SK-N-SH (cell line): ENCODE measurements around the gene MGST2. TPM values are rescaled to one million over a fixed set of nuclear protein-coding genes. Genes with fewer than 3 reads are reported as not detected.

Experiments used
- CTCF ChIA-PET: fragments of 300-600, 350-600 bp; formaldehyde crosslinking; extraction: SDS; loops from one replicate; lab custom pipeline; 2021; lab: Yijun Ruan, JAX
- POLR2A ChIA-PET: fragments of 350-600 bp; sonication (Branson Sonifier 250); formaldehyde crosslinking; extraction: SDS; loops from one replicate; lab custom pipeline; 2020; ENCODE audit warnings: antibody characterized with exemption, inconsistent platforms; lab: Yijun Ruan, JAX
- DNase-seq: peaks from one replicate; pipeline ENCODE4 v3.0.0; 2012
- H2AFZ ChIP-seq: fragments of 200-600 bp; sonication (generic); 2 replicates; pipeline ENCODE4 v1.8.1; 2016; ENCODE audit warnings: antibody characterized with exemption, mild to moderate bottlenecking, low read depth
- H3F3A ChIP-seq: fragments of 200-600 bp; sonication (generic); replicated peaks from 2 replicates; pipeline ENCODE3; 2016; ENCODE audit warnings: antibody characterized with exemption, mild to moderate bottlenecking; ENCODE audit not compliant: insufficient read depth
- H3K27ac ChIP-seq, 2 experiments: fragments of 200-500 bp in 1 of 2; fragments of 200-600 bp in 1 of 2; sonication (Bioruptor generic) in 1 of 2; sonication (generic), shearing (Covaris generic) in 1 of 2; 2 replicates each; pipeline versions ENCODE4 v1.5.1 to v1.6.1; 2014 to 2016; ENCODE audit warnings: low read depth in 2 of 2, inconsistent platforms in 1 of 2, low read length in 1 of 2, mild to moderate bottlenecking in 1 of 2, mixed read lengths in 1 of 2
- H3K27me3 ChIP-seq: fragments of 200-600 bp; sonication (generic), shearing (Covaris generic); 2 replicates; pipeline ENCODE4 v1.6.1; 2016; ENCODE audit warnings: mixed run types; ENCODE audit not compliant: insufficient read depth
- H3K36me3 ChIP-seq, 2 experiments: fragments of 200-500 bp in 1 of 2; fragments of 200-600 bp in 1 of 2; sonication (Bioruptor generic) in 1 of 2; sonication (generic) in 1 of 2; replicated peaks in 1 of 2; 2 replicates each; pipeline versions ENCODE3 to v1.5.1; 2014 to 2016; ENCODE audit warnings: low read length in 1 of 2, mild to moderate bottlenecking in 1 of 2; ENCODE audit not compliant: insufficient read depth in 2 of 2, control insufficient read depth in 1 of 2
- H3K4me1 ChIP-seq, 2 experiments: fragments of 200-500 bp in 1 of 2; fragments of 200-600 bp in 1 of 2; sonication (Bioruptor generic) in 1 of 2; sonication (generic), shearing (Covaris generic) in 1 of 2; 2 replicates each; pipeline versions ENCODE4 v1.5.1 to v1.6.1; 2014 to 2016; ENCODE audit warnings: low read depth in 1 of 2, low read length in 1 of 2, mixed run types in 1 of 2; ENCODE audit not compliant: insufficient read depth in 2 of 2, control insufficient read depth in 1 of 2
- H3K4me2 ChIP-seq: fragments of 200-600 bp; sonication (generic), shearing (Covaris generic); 2 replicates; pipeline ENCODE4 v1.6.1; 2017; ENCODE audit warnings: mixed run types
- H3K4me3 ChIP-seq, 2 experiments: fragments of 200-500 bp in 1 of 2; fragments of 200-600 bp in 1 of 2; sonication (Bioruptor generic) in 1 of 2; sonication (generic), shearing (Covaris generic) in 1 of 2; 2 replicates each; pipeline versions ENCODE4 v1.5.1 to v1.8.1; 2014 to 2016; ENCODE audit warnings: low read depth in 2 of 2, inconsistent platforms in 1 of 2, low read length in 1 of 2, mild to moderate bottlenecking in 1 of 2, mixed read lengths in 1 of 2, moderate library complexity in 1 of 2
- H3K79me2 ChIP-seq: fragments of 200-600 bp; sonication (generic); 2 replicates; pipeline ENCODE4 v1.8.1; 2017; ENCODE audit warnings: mild to moderate bottlenecking; ENCODE audit not compliant: insufficient read depth
- H3K9ac ChIP-seq: fragments of 200-600 bp; sonication (generic); 2 replicates; pipeline ENCODE4 v1.6.1; 2017; ENCODE audit warnings: mixed run types
- H3K9me2 ChIP-seq: fragments of 200-600 bp; sonication (generic); 2 replicates; pipeline ENCODE4 v1.6.1; 2017; ENCODE audit warnings: mixed run types
- H3K9me3 ChIP-seq: fragments of 200-600 bp; sonication (generic); 2 replicates; pipeline ENCODE4 v1.6.1; 2017; ENCODE audit warnings: mixed run types, mild to moderate bottlenecking, moderate library complexity
- H4K20me1 ChIP-seq: fragments of 200-600 bp; sonication (generic); 2 replicates; pipeline ENCODE4 v1.6.1; 2017; ENCODE audit warnings: mild to moderate bottlenecking, mixed run types; ENCODE audit not compliant: insufficient read depth
- CHD2 ChIP-seq: fragments of 150-350 bp; IDR thresholded peaks from 2 replicates; pipeline ENCODE4 v1.6.1; 2018; ENCODE audit warnings: low read length; ENCODE audit not compliant: partially characterized antibody
- ELF1 ChIP-seq: IDR thresholded peaks from 2 replicates; pipeline ENCODE4 v1.4.0; 2012
- GATA2 ChIP-seq: sonication (generic); formaldehyde crosslinking; IDR thresholded peaks from 2 replicates; pipeline ENCODE4 v1.5.0; 2020; ENCODE audit warnings: mild to moderate bottlenecking, missing genetic modification reagents
- JUND ChIP-seq: IDR thresholded peaks from 2 replicates; pipeline ENCODE4 v1.4.0; 2012
- NFIC ChIP-seq: IDR thresholded peaks from 2 replicates; pipeline ENCODE4 v1.4.0; 2012; ENCODE audit warnings: borderline replicate concordance
- POLR2AphosphoS5 ChIP-seq: IDR thresholded peaks from 2 replicates; pipeline ENCODE4 v1.6.1; 2012; ENCODE audit warnings: low read depth, low read length
- TCF12 ChIP-seq: IDR thresholded peaks from 2 replicates; pipeline ENCODE4 v1.4.0; 2012
- YY1 ChIP-seq: IDR thresholded peaks from 2 replicates; pipeline ENCODE4 v1.4.0; 2012; ENCODE audit warnings: low read depth, mild to moderate bottlenecking
- WGBS: methylation state at CpG from one replicate; pipeline ENCODE4 v1.1.6; 2017; ENCODE audit warnings: low lambda C conversion rate; 5-methylcytosine and 5-hydroxymethylcytosine counted together
- polyA plus RNA-seq, 3 experiments: library from polyadenylated mRNA; depleted of rRNA; stranded (reverse); fragments of >200 nt; gene quantifications; 2 replicates each; pipeline ENCODE4 v1.2.3, GENCODE V29; 2012
- TF ChIP-seq, protein P1 (sequence below): IDR thresholded peaks from 2 replicates; pipeline ENCODE4 v1.6.1; 2012; ENCODE audit warnings: mild to moderate bottlenecking, low read depth, low read length, moderate library complexity
- TF ChIP-seq, protein P2 (sequence below): fragments of 200-600 bp; sonication (generic); IDR thresholded peaks from 2 replicates; pipeline ENCODE4 v1.6.1; 2017; ENCODE audit warnings: antibody characterized with exemption, mild to moderate bottlenecking, moderate library complexity
- TF ChIP-seq, protein P3 (sequence below): IDR thresholded peaks from 2 replicates; pipeline ENCODE4; 2012

MGST2 gene
- polyA plus RNA-seq, 1 of the 3 experiments (the other 2 are of a cell fraction) = 26.5 TPM

GRCh38 chr4:139665690-139666529 is at the start of gene MGST2 (continued):
- TF ChIP-seq, protein P1, sequence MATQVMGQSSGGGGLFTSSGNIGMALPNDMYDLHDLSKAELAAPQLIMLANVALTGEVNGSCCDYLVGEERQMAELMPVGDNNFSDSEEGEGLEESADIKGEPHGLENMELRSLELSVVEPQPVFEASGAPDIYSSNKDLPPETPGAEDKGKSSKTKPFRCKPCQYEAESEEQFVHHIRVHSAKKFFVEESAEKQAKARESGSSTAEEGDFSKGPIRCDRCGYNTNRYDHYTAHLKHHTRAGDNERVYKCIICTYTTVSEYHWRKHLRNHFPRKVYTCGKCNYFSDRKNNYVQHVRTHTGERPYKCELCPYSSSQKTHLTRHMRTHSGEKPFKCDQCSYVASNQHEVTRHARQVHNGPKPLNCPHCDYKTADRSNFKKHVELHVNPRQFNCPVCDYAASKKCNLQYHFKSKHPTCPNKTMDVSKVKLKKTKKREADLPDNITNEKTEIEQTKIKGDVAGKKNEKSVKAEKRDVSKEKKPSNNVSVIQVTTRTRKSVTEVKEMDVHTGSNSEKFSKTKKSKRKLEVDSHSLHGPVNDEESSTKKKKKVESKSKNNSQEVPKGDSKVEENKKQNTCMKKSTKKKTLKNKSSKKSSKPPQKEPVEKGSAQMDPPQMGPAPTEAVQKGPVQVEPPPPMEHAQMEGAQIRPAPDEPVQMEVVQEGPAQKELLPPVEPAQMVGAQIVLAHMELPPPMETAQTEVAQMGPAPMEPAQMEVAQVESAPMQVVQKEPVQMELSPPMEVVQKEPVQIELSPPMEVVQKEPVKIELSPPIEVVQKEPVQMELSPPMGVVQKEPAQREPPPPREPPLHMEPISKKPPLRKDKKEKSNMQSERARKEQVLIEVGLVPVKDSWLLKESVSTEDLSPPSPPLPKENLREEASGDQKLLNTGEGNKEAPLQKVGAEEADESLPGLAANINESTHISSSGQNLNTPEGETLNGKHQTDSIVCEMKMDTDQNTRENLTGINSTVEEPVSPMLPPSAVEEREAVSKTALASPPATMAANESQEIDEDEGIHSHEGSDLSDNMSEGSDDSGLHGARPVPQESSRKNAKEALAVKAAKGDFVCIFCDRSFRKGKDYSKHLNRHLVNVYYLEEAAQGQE = no peak
- no peak for TF ChIP-seq GATA2 (CRISPR knock-in tag)
- no peak for TF ChIP-seq ELF1
- no peak for TF ChIP-seq JUND
- peak; percentile 58 for TF ChIP-seq POLR2AphosphoS5
- TF ChIP-seq, protein P2, sequence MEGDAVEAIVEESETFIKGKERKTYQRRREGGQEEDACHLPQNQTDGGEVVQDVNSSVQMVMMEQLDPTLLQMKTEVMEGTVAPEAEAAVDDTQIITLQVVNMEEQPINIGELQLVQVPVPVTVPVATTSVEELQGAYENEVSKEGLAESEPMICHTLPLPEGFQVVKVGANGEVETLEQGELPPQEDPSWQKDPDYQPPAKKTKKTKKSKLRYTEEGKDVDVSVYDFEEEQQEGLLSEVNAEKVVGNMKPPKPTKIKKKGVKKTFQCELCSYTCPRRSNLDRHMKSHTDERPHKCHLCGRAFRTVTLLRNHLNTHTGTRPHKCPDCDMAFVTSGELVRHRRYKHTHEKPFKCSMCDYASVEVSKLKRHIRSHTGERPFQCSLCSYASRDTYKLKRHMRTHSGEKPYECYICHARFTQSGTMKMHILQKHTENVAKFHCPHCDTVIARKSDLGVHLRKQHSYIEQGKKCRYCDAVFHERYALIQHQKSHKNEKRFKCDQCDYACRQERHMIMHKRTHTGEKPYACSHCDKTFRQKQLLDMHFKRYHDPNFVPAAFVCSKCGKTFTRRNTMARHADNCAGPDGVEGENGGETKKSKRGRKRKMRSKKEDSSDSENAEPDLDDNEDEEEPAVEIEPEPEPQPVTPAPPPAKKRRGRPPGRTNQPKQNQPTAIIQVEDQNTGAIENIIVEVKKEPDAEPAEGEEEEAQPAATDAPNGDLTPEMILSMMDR = no peak
- TF ChIP-seq YY1 = peak; percentile 81; the same call in 1 of the 2 replicates
- TF ChIP-seq CHD2 = no peak
- no peak for TF ChIP-seq NFIC
- no peak for TF ChIP-seq TCF12

GRCh38 chr4:139617702-139618490 is 47.7 kb upstream of the MGST2 start:
- Histone ChIP-seq H3K4me1 (no peaks in the 10 kb centered on the region), H3K9me2 (no peaks in the 10 kb centered on the region), H3K27me3 (no peaks in the 10 kb centered on the region), H3K4me2 (no peak overlapping the region), H3K9me3 (no peaks in the 10 kb centered on the region), H3F3A (no peaks in the 10 kb centered on the region), H3K9ac (no peak overlapping the region), H3K79me2 (no peaks in the 10 kb centered on the region), H2AFZ (no peak overlapping the region), H3K27ac (no peak overlapping the region)
- WGBS = 59% methylated on average over 7 of the region's 7 CpGs
- POLR2A ChIA-PET = no interaction called here
- no peak for DNase-seq
- TF ChIP-seq, protein P2 = peak; percentile 50
- TF ChIP-seq, protein P3, sequence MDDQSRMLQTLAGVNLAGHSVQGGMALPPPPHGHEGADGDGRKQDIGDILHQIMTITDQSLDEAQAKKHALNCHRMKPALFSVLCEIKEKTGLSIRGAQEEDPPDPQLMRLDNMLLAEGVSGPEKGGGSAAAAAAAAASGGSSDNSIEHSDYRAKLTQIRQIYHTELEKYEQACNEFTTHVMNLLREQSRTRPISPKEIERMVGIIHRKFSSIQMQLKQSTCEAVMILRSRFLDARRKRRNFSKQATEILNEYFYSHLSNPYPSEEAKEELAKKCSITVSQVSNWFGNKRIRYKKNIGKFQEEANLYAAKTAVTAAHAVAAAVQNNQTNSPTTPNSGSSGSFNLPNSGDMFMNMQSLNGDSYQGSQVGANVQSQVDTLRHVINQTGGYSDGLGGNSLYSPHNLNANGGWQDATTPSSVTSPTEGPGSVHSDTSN = no peak
- TF ChIP-seq, all 33 proteins: peak for 1
- no peak overlapping the region for H3K4me3 ChIP-seq
- H4K20me1 ChIP-seq = no peaks in the 10 kb centered on the region
- CTCF ChIA-PET = interaction anchor here (0.7 to 5.7 kb wide), 10 partner anchors 9 to 423 kb away, joined by 3 to 38 read pairs (median 4); no protein-coding TSS in a partner anchor
- H3K36me3 ChIP-seq = no peaks in the 10 kb centered on the region
